ENCODE data around the gene SORCS2. TPM values are rescaled to one million over a fixed set of nuclear protein-coding genes. Genes with fewer than 3 reads are reported as not detected.

The SORCS2 gene
- total RNA-seq, 1 donor from 2014 or later = 5.2 TPM

DNA sequence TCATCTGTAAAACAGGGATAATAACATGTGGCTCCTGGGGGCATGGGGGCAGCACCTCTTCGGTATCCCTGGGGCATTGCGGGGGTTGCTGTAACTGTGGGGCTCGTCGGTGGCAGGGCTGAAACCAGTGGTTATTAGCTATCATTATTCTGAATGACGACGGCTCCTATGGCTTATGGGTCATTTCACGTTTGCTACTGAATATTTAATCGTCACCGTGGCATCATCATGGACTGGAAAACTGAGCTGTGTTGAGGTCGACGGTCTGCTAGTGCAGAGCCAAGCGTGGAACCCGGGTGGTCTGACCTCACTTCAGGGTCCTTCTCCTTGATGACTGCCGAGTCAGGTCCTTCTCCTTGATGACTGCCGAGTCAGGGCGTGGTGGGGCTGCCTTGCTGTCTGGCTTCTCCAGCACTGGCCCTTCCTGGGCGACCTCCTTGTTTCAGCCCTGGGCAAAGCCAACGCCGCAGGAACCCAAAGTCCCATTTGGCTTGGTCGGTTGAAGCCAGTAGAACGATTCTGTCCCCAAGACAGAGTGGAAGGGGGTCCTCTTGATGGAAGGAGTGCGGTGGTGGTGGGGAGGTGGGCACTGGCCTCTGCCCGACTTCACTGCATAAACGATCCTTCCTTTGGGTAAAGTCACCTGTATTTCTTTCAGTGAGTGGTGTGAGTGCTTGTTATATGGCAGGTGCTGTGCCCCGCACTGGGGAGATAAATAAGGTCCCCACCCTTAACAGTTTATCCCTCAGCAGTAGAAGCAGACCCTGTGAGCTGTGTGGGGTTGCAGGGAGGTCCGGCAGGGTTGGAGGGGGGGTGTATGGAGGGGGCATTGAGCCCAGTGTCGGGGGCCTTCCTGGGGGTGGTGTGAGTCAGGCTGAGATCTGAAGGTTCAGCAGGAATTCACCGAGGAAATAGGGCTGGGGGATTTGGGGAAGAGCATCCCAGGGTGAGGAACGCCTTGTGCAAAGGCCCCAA, 201.6 kb downstream of the SORCS2 start:
- Mint-ChIP-seq H3K4me1 (peaks cover 78% of the 10 kb centered on the region), H3K9me3 (no peaks in the 10 kb centered on the region), H3K36me3 (no peaks in the 10 kb centered on the region), H3K27ac (peak overlapping the region; percentile 81), H3K4me3 (peak overlapping the region; percentile 56), H3K27me3 (ENCODE audit: insufficient read depth, low read depth) (peaks cover 14% of the 10 kb centered on the region)
- Histone ChIP-seq H3K27ac (no peak overlapping the region), H4K20me1 (ENCODE audit: low read depth) (no peaks in the 10 kb centered on the region), H3K79me2 (ENCODE audit: low read depth) (no peaks in the 10 kb centered on the region), H3K27me3 (no peaks in the 10 kb centered on the region), H2AFZ (replicated peaks) (no peak overlapping the region), H3K36me3 (no peaks in the 10 kb centered on the region), H3K4me3 (no peak overlapping the region), H3F3A (ENCODE audit: low read depth) (peaks cover 16% of the 10 kb centered on the region), H3K9ac (no peak overlapping the region), H3K4me1 (peaks cover 52% of the 10 kb centered on the region), H3K9me3 (ENCODE audit: low read depth) (no peaks in the 10 kb centered on the region), H3K4me2 (no peak overlapping the region)
- no peak for DNase-seq (ENCODE audit: low spot score)
- TF ChIP-seq EZH2 (IDR thresholded peaks at IDR 0.05) (no peak), EZH2phosphoT487 (IDR thresholded peaks at IDR 0.05) (no peak)
- TF ChIP-seq, protein P1, sequence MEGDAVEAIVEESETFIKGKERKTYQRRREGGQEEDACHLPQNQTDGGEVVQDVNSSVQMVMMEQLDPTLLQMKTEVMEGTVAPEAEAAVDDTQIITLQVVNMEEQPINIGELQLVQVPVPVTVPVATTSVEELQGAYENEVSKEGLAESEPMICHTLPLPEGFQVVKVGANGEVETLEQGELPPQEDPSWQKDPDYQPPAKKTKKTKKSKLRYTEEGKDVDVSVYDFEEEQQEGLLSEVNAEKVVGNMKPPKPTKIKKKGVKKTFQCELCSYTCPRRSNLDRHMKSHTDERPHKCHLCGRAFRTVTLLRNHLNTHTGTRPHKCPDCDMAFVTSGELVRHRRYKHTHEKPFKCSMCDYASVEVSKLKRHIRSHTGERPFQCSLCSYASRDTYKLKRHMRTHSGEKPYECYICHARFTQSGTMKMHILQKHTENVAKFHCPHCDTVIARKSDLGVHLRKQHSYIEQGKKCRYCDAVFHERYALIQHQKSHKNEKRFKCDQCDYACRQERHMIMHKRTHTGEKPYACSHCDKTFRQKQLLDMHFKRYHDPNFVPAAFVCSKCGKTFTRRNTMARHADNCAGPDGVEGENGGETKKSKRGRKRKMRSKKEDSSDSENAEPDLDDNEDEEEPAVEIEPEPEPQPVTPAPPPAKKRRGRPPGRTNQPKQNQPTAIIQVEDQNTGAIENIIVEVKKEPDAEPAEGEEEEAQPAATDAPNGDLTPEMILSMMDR (IDR thresholded peaks at IDR 0.05) = no peak

DNA sequence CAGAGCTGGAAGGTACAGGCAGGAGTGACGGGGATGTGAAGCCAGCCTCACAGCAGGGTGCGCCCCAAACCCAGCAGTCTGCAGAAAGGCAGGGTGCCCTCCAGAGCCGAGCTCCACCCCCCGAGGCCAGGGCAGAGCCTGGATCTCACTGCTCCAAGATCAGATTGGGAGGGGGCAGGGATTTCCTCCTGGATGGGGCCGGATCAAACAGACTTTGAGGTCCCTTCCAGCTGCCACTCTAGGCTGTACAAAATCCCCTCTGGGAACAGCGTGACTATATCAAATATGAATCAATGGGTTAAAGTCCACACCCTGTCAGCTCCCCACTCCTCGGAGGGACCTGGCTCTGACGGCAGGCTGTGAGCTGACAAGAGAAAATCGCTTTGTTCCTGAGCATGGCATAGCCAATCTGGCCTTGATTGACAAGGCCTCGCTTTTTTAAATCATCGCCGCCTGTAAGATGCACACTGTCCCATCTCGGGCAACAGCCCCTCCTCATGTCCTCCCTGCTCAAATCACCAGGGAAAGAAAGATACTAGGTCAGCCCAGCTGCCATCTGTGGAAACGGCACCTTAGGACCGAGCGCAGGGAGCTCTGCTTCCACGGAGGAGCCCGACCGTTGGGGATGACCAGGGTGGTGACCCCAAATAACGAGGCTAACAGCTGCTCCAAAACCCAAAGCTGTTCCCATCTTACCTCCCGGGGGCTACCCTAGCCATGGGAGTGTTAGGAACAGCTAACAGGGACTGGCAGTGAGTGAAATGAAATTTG, 202.5 kb downstream of the SORCS2 start:
- Histone ChIP-seq H3K79me2 (ENCODE audit: low read depth) (no peaks in the 10 kb centered on the region), H4K20me1 (ENCODE audit: low read depth) (no peaks in the 10 kb centered on the region), H2AFZ (replicated peaks) (no peak overlapping the region), H3K9ac (no peak overlapping the region), H3K27me3 (no peaks in the 10 kb centered on the region), H3K9me3 (ENCODE audit: low read depth) (no peaks in the 10 kb centered on the region), H3K4me1 (peaks cover 56% of the 10 kb centered on the region), H3K4me2 (peak overlapping the region; percentile 41), H3K27ac (no peak overlapping the region), H3F3A (ENCODE audit: low read depth) (peaks cover 16% of the 10 kb centered on the region), H3K4me3 (no peak overlapping the region), H3K36me3 (no peaks in the 10 kb centered on the region)
- no peaks in the 10 kb centered on the region for H3K36me3 Mint-ChIP-seq
- TF ChIP-seq EZH2phosphoT487 (IDR thresholded peaks at IDR 0.05) = no peak
- TF ChIP-seq, protein P1 (IDR thresholded peaks at IDR 0.05) = no peak
- TF ChIP-seq EZH2 (IDR thresholded peaks at IDR 0.05) = no peak
- H3K4me3 Mint-ChIP-seq = no peak overlapping the region
- H3K4me1 Mint-ChIP-seq = peaks cover 76% of the 10 kb centered on the region
- H3K27ac Mint-ChIP-seq = peak overlapping the region; percentile 90
- H3K27me3 Mint-ChIP-seq (ENCODE audit: insufficient read depth, low read depth) = peaks cover 10% of the 10 kb centered on the region
- no peak for DNase-seq (ENCODE audit: low spot score)
- H3K9me3 Mint-ChIP-seq = no peaks in the 10 kb centered on the region

DNA sequence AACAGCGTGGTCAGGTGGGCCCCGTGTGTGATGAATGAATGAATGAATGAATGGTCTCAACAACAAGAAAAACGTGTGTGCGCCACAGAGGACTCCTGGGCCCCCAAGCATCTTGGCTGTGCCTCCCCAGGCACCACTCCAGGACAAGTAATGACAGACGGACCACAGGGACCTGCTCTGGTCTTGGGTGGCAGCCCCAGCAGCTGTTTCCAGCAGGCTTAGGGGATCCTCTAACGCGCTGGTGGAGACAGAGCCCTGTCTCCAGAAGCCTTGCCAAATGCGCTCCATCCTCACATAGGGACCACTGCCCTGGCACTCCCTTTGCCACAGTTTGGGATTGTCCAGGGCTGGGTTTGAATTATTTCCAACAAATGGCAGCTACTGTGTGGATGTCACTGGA, 203.3 kb downstream of the SORCS2 start:
- no peak overlapping the region for H2AFZ ChIP-seq (replicated peaks)
- H3K4me1 ChIP-seq = peaks cover 56% of the 10 kb centered on the region
- H3F3A ChIP-seq (ENCODE audit: low read depth) = peaks cover 16% of the 10 kb centered on the region
- H3K4me3 Mint-ChIP-seq = no peak overlapping the region
- H3K36me3 Mint-ChIP-seq = no peaks in the 10 kb centered on the region
- DNase-seq (ENCODE audit: low spot score) = no peak
- TF ChIP-seq, protein P1 (IDR thresholded peaks at IDR 0.05) = no peak
- no peak for TF ChIP-seq EZH2 (IDR thresholded peaks at IDR 0.05)
- no peak for TF ChIP-seq EZH2phosphoT487 (IDR thresholded peaks at IDR 0.05)
- H3K4me3 ChIP-seq = no peak overlapping the region
- H3K36me3 ChIP-seq = no peaks in the 10 kb centered on the region
- H3K27ac Mint-ChIP-seq = no peak overlapping the region
- no peaks in the 10 kb centered on the region for H3K9me3 ChIP-seq (ENCODE audit: low read depth)
- H4K20me1 ChIP-seq (ENCODE audit: low read depth) = no peaks in the 10 kb centered on the region
- H3K4me2 ChIP-seq = peak overlapping the region; percentile 28
- H3K27ac ChIP-seq = peak overlapping the region; percentile 85
- H3K27me3 ChIP-seq = no peaks in the 10 kb centered on the region
- peaks cover 2% of the 10 kb centered on the region for H3K9me3 Mint-ChIP-seq
- H3K9ac ChIP-seq = no peak overlapping the region
- H3K4me1 Mint-ChIP-seq = peaks cover 70% of the 10 kb centered on the region
- no peaks in the 10 kb centered on the region for H3K79me2 ChIP-seq (ENCODE audit: low read depth)
- H3K27me3 Mint-ChIP-seq (ENCODE audit: insufficient read depth, low read depth) = peaks cover 13% of the 10 kb centered on the region

All from neural progenitor cell (in vitro differentiated cells).